Transverse colon (tissue), 4 donors: Measurements from ENCODE around the gene FAF2. TPM values are rescaled to one million over a fixed set of nuclear protein-coding genes. Genes with fewer than 3 reads are reported as not detected.
"Not testable (repeated sequence)": the region's sequence is repeated elsewhere in the genome, so short reads cannot be mapped to it uniquely, and the experiment has no call there.

Experiments
- DNase-seq: peaks from one replicate; pipeline ENCODE4 v3.0.0-alpha.2; 2019
- H3K27ac ChIP-seq, 4 donors: fragments of 200-600 bp; sonication (generic); 2 replicates each; pipeline ENCODE4 v1.5.1; 2016 to 2018; ENCODE audit warnings: inconsistent platforms in 4 of 4
- H3K27me3 ChIP-seq: fragments of 200-600 bp; sonication (generic); 2 replicates; pipeline ENCODE4 v1.5.1; 2017; ENCODE audit warnings: inconsistent platforms
- H3K36me3 ChIP-seq, 4 donors: fragments of 200-600 bp; sonication (generic); 2 replicates each; pipeline ENCODE4 v1.5.1; 2017 to 2019; ENCODE audit warnings: inconsistent platforms in 4 of 4
- H3K4me1 ChIP-seq, 4 donors: fragments of 200-600 bp; sonication (generic); 2 replicates each; pipeline ENCODE4 v1.5.1; 2017 to 2020; ENCODE audit warnings: inconsistent platforms in 4 of 4
- H3K4me3 ChIP-seq, 4 donors: fragments of 200-600 bp; sonication (generic); 1 replicate in 1 of 4; 2 replicates in 3 of 4; pipeline versions ENCODE4 v1.5.1 to v1.6.1; 2017 to 2019; ENCODE audit warnings: inconsistent platforms in 4 of 4
- H3K9me3 ChIP-seq, 2 donors: fragments of 200-600 bp; sonication (generic); 2 replicates each; pipeline ENCODE4 v1.5.1; 2017 to 2019; ENCODE audit warnings: inconsistent platforms in 2 of 2
- CTCF ChIP-seq, 5 experiments: fragments of 200-600 bp in 3 of 5; fragments of 450-650 bp in 2 of 5; sonication (generic) in 3 of 5; IDR thresholded peaks; 1 replicate in 2 of 5; 2 replicates in 3 of 5; pipeline ENCODE4 v1.5.1; 2016 to 2017; ENCODE audit warnings: antibody characterized with exemption in 5 of 5, inconsistent platforms in 3 of 5, mild to moderate bottlenecking in 2 of 5, moderate library complexity in 1 of 5
- EP300 ChIP-seq: sonication (generic); formaldehyde crosslinking; IDR thresholded peaks from one replicate; pipeline ENCODE4 v1.6.1; 2017; ENCODE audit warnings: antibody characterized with exemption, low read depth
- POLR2A ChIP-seq: fragments of 450-650 bp; IDR thresholded peaks from one replicate; pipeline ENCODE4 v1.6.1; 2016; ENCODE audit warnings: antibody characterized with exemption, mild to moderate bottlenecking, moderate library complexity
- POLR2AphosphoS5 ChIP-seq, 3 donors: sonication (generic); formaldehyde crosslinking; IDR thresholded peaks; one replicate each; pipeline ENCODE4 v1.6.1; 2016; ENCODE audit warnings: antibody characterized with exemption in 3 of 3
- WGBS, 2 donors: methylation state at CpG; one replicate each; pipeline ENCODE4 v1.1.5; 2018; ENCODE audit warnings: low coverage in 1 of 2; 5-methylcytosine and 5-hydroxymethylcytosine counted together
- in situ Hi-C, 4 donors: fragments of 200-750 bp; cut with MboI; loops; one replicate each; pipeline versions ENCODE4 v1.15.0 to v1.15.1; 2017; ENCODE audit warnings: low sequenced_read_pairs in 3 of 4, low pct_ligation_motif_present in 1 of 4, low pct_unique_long_range_greater_than_20kb in 1 of 4
- intact Hi-C: fragments of 100-400 bp; cut with DNase I; formaldehyde crosslinking; loops from one replicate; pipeline ENCODE4 v1.15.1; 2023; ENCODE audit warnings: low total_unique reads
- total RNA-seq, 4 donors: library from RNA; depleted of rRNA; stranded (reverse); fragments of >200 nt; gene quantifications; one replicate each; pipeline ENCODE4 v1.1.0, GENCODE V29; 2016

Gene FAF2
- total RNA-seq, 4 donors from 2014 or later = 3.8 to 32.4 (median 26.5) TPM

- Histone ChIP-seq H3K27ac (no peak overlapping the region), H3K4me1 (no peaks in the 10 kb centered on the region), H3K27me3 (no peaks in the 10 kb centered on the region), H3K9me3 (no peaks in the 10 kb centered on the region), H3K36me3 (no peaks in the 10 kb centered on the region), H3K4me3 (no peak overlapping the region)
- TF ChIP-seq EP300 = no peak
- TF ChIP-seq POLR2AphosphoS5 (IDR thresholded peaks at IDR 0.05) = no peak
- TF ChIP-seq CTCF (IDR thresholded peaks at IDR 0.05) = no peak
- no peak for TF ChIP-seq POLR2A
- no peak for DNase-seq
- intact Hi-C loops (no loop called here), in situ Hi-C loops (no loop called here)
- 14 to 43% methylated on average over 5 of the region's 5 CpGs for WGBS, 2 donors
Measured at GRCh38 chr5:176436656-176437055, 11.5 kb upstream of the FAF2 start.

- Histone ChIP-seq H3K36me3 (no peaks in the 10 kb centered on the region), H3K4me1 (no peaks in the 10 kb centered on the region), H3K4me3 (no peak overlapping the region), H3K27me3 (peaks cover 3% of the 10 kb centered on the region), H3K9me3 (no peaks in the 10 kb centered on the region), H3K27ac (no peak overlapping the region)
- TF ChIP-seq POLR2A = no peak
- TF ChIP-seq CTCF (IDR thresholded peaks at IDR 0.05) = no peak
- TF ChIP-seq EP300 = no peak
- no peak for TF ChIP-seq POLR2AphosphoS5 (IDR thresholded peaks at IDR 0.05)
- intact Hi-C loops (no loop called here), in situ Hi-C loops (no loop called here)
- 72 to 87% methylated on average over 11 to 12 of the region's 12 CpGs for WGBS, 2 donors
- DNase-seq = no peak
Measured at GRCh38 chr5:176438959-176439757, 9.0 kb upstream of the FAF2 start.

- in situ Hi-C loops = no loop called here
- no peaks in the 10 kb centered on the region for H3K4me1 ChIP-seq
- no peak for DNase-seq
- H3K4me3 ChIP-seq = no peak overlapping the region
- no peaks in the 10 kb centered on the region for H3K9me3 ChIP-seq
- peaks cover 3% of the 10 kb centered on the region for H3K27me3 ChIP-seq
- intact Hi-C loops = no loop called here
- H3K36me3 ChIP-seq = no peaks in the 10 kb centered on the region
- no peak overlapping the region for H3K27ac ChIP-seq
- no peak for TF ChIP-seq POLR2A
- no peak for TF ChIP-seq CTCF (IDR thresholded peaks at IDR 0.05)
- TF ChIP-seq POLR2AphosphoS5 (IDR thresholded peaks at IDR 0.05) = no peak
- TF ChIP-seq EP300 = no peak
- WGBS, 2 donors = 76 to 80% methylated on average over 7 to 10 of the region's 10 CpGs
Measured at GRCh38 chr5:176440927-176441706, 7.1 kb upstream of the FAF2 start.

- in situ Hi-C loops = no loop called here
- peaks cover 3% of the 10 kb centered on the region for H3K27me3 ChIP-seq
- H3K4me1 ChIP-seq = peaks cover 4 to 6% (median 5%) of the 10 kb centered on the region in 4 donors
- DNase-seq = no peak
- H3K27ac ChIP-seq = no peak overlapping the region
- H3K36me3 ChIP-seq = no peaks in the 10 kb centered on the region
- no peaks in the 10 kb centered on the region for H3K9me3 ChIP-seq
- no peak for TF ChIP-seq POLR2AphosphoS5 (IDR thresholded peaks at IDR 0.05)
- no peak overlapping the region for H3K4me3 ChIP-seq
- 26 to 38% methylated on average over 3 to 5 of the region's 5 CpGs for WGBS, 2 donors
- intact Hi-C loops = no loop called here
Measured at GRCh38 chr5:176441921-176442323, 6.3 kb upstream of the FAF2 start.

GRCh38 chr5:176442911-176443310 is 5.3 kb upstream of the FAF2 start:
- H3K9me3 ChIP-seq, H3K27ac ChIP-seq, H3K4me3 ChIP-seq, H3K27me3 ChIP-seq, H3K36me3 ChIP-seq, H3K4me1 ChIP-seq, in situ Hi-C loops, intact Hi-C loops, DNase-seq: not testable (repeated sequence)
- 52 to 57% methylated on average over 4 of the region's 4 CpGs for WGBS, 2 donors
